Right lung (tissue), 5 donors: Measurements from ENCODE around the gene ATG2A. TPM values are rescaled to one million over a fixed set of nuclear protein-coding genes. Genes with fewer than 3 reads are reported as not detected.

ENCODE experiments used
- DNase-seq, 2 donors: peaks; one replicate each; pipeline ENCODE4 v3.0.0-alpha.2; 2013
- polyA plus RNA-seq, 5 donors: library from polyadenylated mRNA; unstranded; fragments of 120-200 nt; gene quantifications; one replicate each; pipeline versions ENCODE4 v1.2.1 to v1.2.3, GENCODE V29; 2013; ENCODE audit warnings: inconsistent platforms in 1 of 5, low replicate concordance in 1 of 5; ENCODE audit not compliant: insufficient read length in 5 of 5, insufficient read depth in 1 of 5

The ATG2A gene
- polyA plus RNA-seq, 5 donors, result 10.3 to 25.1 (median 15.9) TPM

DNA sequence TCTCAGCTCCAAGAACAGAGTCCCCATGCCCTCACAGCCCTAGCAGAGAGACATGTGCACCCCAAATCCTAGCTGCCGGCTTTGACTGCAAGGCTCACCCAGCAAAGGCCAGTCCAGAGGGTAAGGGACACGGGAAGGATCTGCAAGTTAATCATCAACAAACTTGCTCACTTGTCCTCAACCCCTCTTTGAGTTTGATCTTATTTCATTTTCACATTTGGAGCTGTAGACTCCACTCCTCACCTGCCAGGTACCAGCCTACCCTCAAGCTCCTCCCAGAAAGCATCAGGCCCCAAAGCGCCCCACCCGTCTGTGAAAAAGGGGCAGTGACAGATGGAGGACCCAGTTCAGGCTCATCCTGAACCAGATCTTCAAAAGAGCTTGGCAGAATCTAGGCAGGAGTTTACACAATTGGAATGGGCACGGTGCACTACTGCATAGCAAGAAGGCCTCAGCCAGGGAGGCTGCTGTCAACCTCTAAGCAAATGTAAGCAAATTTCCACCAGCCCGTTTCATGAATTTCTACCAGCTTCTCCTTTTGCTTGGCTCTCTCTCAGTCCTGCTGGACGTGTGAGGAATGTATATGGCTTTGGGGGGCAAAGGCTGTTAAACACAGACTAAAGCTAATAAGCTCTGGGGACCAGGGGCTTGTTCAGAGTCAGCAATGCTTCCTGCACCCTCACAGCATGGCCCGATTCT, 44.1 kb downstream of the ATG2A start:
- no peak for DNase-seq

DNA sequence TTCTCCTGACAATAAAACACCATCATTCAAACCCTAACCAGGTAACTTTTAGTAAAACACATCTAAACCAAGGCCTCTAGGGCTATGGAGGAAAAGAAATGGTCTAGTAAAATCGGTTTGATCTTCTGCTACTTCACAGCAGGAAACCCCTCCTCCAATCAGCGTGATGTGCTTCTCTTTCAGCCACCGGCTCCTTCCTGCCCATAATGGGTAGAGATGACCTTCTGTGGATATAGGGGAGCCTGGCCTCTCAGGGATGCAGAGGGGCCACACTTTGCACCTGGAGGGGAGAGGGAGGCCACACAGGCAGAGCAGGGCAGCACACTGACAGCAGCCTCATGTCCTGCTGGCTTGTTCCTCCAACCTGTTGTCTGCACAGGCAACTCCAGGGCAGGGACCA, 45.5 kb downstream of the ATG2A start:
- DNase-seq, result no peak

DNA sequence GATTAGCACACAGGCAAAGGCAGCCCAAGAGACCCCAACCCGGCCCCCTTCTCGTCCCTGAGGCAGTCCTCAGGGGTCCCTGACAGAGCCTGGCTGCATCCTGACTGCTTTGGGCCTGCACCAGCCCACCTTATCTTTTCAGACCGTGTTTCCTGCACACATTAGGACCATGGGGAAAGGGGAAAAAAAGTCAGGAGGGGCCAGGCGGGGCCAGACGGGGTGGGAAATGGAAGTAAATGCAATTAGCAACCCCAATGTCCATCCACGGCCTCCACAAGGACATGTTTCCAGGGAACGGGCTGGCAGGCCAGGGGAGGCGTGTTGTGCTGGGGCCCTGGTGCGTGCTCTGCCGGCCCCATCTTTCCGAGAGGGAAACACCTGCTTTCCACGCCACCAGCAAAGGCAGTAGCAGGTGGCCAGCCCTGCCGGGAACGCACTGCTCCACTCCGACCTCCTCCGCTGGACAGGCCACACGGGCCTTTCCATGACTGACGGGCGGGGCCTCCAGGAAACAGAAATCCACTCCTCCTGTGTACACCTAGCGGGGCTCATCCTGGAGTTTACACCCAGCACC, 46.0 kb downstream of the ATG2A start:
- DNase-seq, result no peak

DNA sequence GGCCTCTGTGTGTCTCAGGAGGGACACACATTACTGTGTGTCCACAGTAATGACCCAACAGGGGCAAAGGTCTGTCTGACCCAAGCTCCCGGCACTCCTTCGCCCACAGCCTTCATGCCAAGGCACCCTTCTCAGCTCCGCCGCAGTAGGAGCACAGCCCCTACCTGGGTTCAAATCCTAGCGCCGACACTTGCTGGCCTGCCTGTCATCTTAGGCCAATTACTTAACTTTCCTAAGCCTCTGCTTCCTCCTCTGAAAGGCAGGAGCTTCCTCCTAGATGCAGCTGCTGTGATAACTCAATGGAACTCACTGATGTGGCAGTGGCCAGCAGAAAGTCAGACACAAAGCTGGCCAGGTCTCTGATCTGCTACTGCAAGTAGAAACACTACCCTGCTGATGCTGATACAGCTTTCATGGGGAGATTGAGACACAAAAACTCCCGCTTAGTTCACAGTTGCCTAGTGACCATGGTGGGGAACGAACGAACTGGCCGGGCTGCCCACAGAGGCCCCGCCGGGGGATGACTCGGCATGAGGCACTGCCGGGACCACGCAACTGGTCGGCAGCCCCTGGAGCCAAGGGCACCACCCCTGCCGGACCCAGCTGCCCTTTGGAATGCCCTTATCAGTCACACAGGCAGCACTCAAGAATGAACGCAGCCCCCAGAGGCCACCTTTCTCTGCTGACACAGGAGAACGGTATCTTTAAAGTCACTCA, 46.7 kb downstream of the ATG2A start:
- DNase-seq, result no peak

DNA sequence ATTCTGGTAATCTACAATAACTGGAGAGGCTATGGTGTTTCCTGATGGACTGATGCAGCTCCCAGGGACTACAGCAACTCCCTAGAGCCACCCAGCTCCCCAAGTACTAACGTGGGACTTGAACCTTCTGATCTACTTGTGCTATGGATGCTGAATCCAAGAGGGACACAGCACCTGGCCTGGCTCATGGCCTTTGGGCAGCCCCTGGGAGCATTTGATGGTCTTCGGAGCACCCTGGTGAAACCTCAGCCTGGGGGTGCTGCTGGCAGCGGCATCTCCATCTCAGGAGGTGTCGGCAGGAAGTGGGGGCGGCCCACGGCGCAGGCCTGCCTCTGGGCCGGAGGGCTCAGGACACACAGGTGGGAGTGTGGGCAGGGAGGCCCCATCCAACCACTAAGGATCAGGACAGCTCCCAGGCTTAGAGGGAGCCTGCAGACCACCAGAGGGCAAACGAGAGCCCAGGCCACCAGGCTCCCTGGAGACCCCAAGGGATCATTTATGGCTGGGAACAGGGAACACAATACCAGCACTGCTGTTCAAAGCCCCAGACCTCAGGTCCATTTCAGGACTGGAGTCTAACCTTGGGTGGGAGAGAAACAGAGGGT, 47.3 kb downstream of the ATG2A start:
- DNase-seq, result no peak

DNA sequence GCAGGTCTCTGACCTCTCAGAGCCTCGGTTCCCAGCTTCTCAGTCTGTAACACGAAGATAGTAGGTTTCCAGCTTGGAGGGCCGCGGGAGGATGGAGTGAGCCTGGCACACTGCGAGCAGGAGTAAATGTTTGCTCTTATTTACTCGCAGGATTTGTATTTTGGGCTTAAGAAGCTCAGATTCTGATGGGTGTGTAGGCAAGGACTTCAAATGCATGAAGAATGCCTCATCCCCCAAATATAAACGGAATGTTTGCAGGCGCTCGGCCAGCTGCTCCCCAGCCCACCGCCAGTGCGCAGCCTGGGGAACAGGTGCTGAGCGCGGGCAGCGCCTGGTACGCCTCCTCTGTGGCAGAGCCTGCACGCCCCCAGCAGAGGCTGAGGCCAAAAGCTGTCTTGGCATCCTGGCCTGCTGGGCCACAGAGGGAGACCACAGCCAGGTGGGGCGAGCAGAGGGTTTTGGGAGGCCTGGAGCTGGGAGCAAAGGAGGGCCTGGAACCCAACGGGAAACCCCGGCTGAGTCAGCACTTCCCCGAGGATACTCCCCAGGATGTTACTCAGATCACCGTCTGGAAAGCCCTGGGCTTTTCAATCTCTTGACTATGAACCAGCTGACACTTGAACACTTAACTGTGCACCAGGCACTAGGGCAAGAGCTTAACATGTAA, 48.0 kb downstream of the ATG2A start:
- DNase-seq, result no peak

DNA sequence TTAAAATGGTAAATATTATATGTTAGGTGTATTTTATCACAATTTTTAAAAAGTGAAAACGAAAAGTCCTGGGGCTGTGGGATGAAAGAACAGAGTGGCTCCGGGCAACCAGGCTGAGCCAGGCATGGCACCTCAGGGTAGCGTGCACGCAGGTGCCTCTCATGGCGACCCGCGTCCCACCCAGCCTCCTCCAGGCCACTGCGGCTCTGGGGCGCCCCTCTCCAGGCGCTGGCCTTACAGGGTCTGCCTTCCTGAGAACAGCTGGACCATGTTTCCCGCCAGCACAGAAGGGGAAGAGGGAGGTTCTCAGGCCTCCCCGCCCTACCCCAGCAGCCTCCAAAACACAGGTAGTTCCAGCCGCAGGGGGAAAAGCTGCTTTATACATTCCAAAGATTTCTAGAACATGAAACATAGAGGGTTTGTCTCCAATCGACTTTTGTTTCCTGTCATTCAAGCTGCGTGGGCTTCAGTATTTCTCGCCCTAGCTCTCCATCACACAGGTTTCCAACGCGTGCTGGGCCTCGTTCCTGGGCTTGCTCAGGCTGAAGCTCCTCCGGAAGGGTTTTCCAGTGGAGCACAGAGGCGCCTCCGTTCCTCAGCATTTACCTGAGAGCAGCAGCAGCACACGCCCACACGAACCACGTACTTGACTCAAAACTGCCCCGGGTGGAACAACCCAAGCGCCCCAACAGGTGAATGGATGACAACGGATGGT, 49.1 kb downstream of the ATG2A start:
- no peak for DNase-seq

DNA sequence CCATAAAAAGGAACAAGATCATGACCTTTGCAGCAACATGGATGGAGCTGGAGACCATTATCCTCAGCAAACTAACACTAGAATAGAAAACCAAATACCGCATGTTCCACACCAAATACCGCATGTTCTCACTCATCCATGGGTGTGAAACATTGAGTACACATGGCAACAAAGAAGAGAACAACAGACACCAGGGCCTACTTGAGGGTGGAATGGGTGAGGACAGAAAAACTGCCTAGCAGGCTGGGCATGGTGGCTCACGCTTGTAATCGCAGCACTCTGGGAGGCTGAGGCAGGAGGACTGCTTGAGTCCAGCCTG, 50.9 kb downstream of the ATG2A start:
- DNase-seq, result no peak

DNA sequence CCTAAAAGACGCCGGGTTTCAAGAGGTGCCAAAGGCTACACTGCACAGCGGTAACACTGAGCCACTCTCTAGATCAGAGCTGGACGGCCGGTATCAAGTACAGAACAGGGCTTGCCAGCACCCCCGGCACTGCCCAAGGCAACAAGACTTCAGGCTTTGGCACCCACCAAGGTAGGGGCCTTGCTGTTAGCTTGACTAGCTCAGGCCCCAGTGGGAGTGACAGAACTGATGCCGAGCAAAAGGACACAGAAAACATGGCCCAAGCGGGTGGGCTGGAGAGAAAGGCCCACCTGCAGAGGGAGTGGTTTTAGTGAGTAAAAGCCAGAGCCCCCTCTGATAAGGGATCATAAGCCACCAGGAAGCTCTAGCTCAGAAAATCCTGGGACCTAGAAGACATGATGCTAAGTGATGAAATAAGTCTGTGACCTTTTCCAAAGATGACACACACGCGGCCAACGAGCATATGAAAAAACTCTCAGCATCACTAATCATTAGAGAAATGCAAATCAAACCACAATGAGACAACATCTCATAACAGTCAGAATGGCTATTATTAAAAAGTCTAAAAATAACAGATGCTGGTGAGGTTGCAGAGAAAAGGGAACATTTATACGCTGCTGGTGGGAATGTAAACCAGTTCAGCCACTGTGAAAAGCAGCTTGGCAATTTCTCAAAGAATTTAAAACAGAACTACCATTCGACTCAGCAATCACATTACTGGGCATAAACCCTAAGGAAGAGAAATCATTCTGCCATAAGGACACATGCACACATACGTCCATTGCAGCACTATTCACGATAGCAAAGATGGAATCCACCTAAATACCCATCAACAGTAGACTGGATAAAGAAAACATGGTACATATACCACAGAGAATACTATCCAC, 51.5 kb downstream of the ATG2A start:
- no peak for DNase-seq

DNA sequence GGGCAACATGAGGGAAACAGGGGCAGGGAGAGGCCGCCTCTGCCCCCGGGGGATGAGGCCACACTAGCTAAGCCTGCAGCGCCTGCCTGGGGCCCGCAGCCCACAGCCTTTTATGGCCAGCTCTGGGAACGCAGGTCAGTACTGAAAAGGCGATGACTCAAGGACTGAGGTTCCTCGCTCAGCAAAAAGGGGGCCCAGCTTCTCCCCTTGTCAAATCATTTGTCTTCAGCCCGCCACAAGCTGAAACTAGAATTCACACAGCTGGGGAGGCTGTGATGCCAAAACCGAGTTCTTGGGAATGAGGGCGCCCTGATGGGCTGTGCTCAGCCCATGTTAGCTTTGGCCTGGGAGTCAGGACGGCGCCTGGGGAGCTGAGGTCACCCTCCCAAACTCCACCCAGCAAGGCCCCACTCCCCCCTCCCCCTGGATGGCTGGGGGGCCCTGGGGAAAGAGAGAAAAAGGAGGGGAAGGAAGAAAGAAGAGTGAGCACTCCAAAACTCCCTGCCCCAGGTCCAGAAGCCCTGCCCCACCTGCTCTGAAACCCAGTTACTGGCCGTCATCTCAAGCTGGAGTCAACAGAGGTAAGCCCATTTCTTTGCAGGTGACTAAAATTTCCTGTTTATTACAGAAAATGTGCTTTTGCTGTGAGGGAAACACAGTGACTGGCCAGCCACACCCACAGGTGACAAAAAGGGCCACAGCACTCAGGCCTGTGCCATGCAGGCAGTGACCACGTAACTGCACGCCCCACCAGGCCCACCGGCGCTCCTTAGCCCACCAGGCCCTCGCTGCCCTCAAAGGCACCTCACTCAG, 52.3 kb downstream of the ATG2A start:
- peak; percentile 82 to 87 for DNase-seq

DNA sequence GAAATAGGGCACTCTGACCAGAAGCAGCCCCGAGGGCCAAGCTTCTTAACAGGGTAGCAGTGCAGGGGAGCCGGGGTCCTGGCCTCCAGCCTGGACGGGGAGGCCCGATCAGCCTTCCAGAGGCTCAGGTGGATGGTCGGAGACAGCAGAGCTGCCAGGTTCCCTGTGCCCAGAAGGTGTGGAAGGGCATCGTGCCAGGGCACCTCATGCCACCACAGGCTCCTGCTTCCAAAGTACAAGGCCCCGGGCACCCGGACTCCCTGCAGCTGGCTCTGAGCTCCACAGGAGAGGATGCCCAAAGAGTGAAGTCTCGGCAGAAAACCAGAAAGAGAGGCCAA, 52.9 kb downstream of the ATG2A start:
- DNase-seq, result no peak

DNA sequence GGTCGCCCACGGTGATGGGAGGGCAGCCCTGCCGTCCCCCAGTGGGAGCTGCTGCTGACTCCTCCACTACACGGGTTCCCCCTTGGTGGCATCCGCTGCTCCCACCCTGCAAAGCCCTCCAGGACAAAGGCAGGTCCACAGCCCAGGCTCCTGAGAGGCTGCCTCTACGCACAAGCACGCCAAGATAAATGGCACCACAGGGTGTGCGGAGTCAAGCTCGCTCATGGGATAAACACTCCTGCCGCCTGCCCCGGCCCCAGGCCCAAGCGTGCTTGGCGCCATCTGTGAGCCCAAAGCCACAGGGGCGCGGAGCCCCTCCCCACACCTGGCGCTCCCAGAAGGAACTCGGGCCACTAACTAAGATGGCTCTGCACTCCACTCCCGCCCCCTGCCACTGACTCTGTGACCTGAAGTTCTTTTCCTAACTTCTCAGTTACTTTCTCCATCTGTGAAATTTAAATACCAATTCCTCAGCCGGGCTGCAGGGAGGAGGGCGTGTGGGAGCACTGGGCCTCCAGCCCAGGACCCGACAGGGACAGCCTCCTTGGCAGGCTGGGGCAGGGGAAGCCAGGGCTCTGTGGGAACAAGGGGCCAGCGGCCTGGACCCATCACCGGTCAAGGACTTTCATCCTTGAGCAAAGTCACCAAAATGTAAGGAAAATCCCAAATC, 53.5 kb downstream of the ATG2A start:
- no peak for DNase-seq

DNA sequence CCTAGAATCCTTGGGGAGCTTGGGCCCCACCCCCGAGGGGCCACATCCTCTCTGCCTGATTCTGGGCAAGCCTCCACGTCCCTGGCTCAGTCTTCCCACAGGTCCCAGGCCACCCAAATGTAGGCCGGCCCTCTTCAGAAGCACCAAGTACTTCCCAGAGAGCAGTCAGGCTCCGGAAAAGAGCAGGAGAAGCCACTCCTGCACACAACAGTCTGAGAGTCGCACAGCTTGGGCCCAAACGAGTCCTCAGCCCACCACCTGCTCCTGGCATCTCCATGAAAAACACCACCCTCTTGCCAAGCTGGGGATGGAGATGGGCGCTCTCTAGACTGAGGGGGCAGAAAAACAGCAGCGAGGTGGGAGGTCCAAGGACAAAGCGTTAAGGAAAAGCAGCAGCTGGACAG, 54.0 kb downstream of the ATG2A start:
- no peak for DNase-seq

DNA sequence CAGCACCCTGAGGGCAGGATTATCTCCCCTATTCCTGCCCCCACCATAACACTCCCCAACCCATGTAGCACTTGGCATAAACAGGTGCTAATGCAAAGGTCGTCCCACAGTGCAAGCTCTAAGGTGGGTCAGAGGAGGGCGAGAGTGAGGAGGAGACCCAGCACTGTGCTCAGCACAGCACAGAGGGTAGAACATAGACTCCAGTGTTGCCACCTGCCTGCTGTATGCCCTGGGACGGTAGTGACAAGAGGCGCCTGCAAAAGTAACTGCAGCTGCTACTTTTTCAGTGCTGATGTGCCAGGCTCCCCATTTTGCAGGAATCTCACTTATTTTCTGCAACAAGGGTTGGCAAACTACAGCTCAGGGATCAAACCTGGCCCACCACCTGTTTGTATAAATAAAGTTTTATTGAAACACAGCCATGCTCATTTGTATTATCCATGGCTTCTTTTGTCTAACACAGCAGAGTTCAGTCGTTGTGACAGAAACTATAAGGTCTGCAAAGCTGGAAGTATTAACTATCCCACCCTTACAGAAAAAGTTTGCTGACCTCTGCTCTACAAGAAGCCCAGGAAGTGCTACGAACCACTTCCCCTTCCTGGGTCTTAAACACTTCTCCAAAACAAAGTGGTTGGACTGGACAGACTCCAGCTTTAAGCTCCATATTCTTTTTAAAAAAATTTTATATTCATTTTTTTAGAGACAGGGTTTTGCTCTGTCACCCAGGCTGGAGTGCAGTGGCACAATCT, 55.6 kb downstream of the ATG2A start:
- DNase-seq, result no peak

DNA sequence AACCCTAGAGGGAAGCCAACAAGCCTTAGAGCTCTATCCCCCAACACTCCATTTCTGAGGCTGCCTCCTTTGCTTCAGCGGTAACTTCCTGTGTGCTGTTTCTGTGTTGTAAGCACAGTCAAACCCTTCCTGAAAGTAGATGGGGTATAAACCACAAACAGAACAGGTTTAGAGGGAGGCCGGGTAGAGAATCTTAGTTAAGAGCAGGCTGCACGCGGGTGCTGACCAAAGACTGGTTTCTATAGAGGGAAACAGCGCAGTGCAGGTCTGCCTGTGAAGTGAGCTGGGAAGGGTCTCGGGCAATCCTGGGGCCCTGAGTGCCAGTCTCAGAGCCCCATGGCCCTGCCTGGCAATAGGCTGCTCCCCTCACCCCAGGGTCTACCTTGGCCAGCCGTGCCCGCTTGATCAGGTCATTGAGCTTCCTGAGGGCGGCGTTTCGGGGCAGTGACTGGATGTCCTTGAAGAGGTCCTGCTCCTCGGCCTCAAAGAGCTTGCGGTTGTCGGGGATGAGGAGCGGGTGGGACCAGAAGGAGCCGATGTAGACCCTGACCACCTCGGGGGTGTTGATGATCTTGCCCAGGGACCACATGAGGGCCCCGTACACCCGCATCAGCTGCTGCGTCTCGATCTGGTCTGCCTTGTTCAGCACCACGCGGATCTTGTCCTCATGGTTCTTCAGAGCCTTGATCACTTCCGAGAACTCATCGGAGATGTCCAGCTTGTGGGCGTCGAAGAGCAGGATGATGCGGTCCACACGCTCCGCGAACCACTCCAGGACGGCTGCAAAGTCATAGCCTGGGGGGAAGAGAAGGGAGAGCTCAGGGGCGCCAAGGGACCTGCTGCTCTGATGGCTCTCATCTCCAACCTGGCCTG, 57.2 kb downstream of the ATG2A start:
- DNase-seq, result no peak

DNA sequence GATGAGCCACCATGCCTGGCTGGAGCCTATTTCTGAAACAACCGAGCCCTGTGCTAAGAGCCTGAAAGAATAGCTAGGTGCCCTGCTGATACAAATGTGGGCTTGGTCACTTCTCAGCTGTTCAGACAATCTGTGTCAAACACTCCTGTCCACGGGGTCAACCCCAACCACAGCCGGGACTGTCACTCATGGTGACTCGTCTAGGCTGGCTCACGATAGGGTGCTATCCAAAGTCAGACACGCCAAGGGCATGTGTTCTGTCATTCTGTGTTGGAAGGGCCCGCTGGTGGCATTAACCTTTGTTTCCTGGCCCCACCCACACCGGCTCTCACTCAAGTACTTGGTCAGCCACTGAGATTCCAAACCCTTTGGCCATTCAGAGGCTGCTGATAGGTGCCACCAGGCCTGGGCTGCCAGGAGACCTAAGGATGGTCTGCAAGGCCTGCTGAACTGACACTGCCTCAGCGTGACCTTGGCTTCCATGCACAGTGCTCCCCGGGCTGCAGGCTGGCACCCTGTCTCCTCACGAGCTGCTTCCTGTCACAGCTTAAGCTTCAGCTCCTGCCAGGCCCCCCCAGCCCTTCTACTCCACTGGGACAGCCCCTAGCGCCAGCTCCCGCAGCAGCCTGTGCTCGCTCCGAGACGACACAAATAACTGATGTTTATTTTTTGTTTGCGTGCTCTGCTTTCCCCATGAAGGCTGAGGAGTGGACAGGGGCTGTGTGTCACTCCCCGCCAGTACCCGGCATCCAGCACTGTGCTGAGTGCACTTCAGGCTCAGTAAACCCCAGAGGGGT, 58.3 kb downstream of the ATG2A start:
- DNase-seq, result no peak

DNA sequence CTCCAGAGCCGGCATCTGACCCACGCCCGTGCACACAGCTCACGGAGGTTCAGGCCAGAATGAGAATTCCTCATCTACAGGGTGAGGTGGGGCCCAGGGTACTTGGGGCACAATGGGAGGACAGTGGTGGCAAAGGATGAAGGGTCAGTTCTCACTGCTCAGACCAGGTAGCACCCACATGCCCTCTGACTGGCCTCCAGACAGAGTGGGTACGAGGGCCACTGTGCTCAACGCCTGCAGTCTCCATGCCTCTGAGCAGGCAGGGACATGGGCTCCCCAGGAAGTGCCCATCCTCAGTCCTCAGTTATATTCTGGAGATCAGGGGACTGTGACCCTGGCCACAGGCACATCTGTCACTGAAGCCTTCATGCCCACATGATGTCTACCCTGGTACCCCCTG, 59.5 kb downstream of the ATG2A start:
- DNase-seq, result no peak
